ENCODE results near the gene SLC41A1. TPM values are rescaled to one million over a fixed set of nuclear protein-coding genes. Genes with fewer than 3 reads are reported as not detected.
"Not testable (repeated sequence)": the region's sequence is repeated elsewhere in the genome, so short reads cannot be mapped to it uniquely, and the experiment has no call there.

Gene SLC41A1
- total RNA-seq (10 to 100 TPM; 23.8 to 26.4 TPM), total RNA-seq (28.1 to 70.7 (median 44.0) reads per million in 172 experiments)
- 16.7 TPM for polyA plus RNA-seq (2013, experiment 1 of 2)
- polyA plus RNA-seq (2013, experiment 2 of 2), result 17.7 TPM

- no peaks in the 10 kb centered on the region for H3K9me3 ChIP-seq (ENCODE audit: control insufficient read depth in 1 of 2, insufficient read depth in 1 of 2, low read length in 2 of 2)
- intact Hi-C loops (cut with DNase I, micrococcal nuclease), result loop anchor here (1.0 to 2.0 kb wide), 5 partner anchors 36 to 182 kb away; partner anchors contain the start of genes NUCKS1 (in 1 of the 2) and RAB29 (in 1 of the 2)
- TF ChIP-seq, protein P1, sequence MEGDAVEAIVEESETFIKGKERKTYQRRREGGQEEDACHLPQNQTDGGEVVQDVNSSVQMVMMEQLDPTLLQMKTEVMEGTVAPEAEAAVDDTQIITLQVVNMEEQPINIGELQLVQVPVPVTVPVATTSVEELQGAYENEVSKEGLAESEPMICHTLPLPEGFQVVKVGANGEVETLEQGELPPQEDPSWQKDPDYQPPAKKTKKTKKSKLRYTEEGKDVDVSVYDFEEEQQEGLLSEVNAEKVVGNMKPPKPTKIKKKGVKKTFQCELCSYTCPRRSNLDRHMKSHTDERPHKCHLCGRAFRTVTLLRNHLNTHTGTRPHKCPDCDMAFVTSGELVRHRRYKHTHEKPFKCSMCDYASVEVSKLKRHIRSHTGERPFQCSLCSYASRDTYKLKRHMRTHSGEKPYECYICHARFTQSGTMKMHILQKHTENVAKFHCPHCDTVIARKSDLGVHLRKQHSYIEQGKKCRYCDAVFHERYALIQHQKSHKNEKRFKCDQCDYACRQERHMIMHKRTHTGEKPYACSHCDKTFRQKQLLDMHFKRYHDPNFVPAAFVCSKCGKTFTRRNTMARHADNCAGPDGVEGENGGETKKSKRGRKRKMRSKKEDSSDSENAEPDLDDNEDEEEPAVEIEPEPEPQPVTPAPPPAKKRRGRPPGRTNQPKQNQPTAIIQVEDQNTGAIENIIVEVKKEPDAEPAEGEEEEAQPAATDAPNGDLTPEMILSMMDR (IDR thresholded peaks at IDR 0.05), result no peak
- DNase-seq (peak; percentile 85 to 97 (median 90)), ATAC-seq (ENCODE audit: poor library complexity) (peak; percentile 95)
- H3K36me3 ChIP-seq (ENCODE audit: insufficient read depth, low read length), result peaks cover 7% of the 10 kb centered on the region
- H3K9me3 Mint-ChIP-seq, result no peaks in the 10 kb centered on the region
- H3K4me1 Mint-ChIP-seq (ENCODE audit: low read depth), result peaks cover 60% of the 10 kb centered on the region
- peak within 1 kb of the TSS; percentile 97 for H3K4me3 ChIP-seq (ENCODE audit: low read length)
- H3K27me3 Mint-ChIP-seq, result no peaks in the 10 kb centered on the region
- no peaks in the 10 kb centered on the region for H3K27me3 ChIP-seq (ENCODE audit: control insufficient read depth in 1 of 2, insufficient read depth in 2 of 2, low read length in 2 of 2)
- H3K27ac ChIP-seq (ENCODE audit: low read depth in 1 of 2, low read length in 2 of 2), result peak within 1 kb of the TSS; percentile 19 to 60
- ChIA-PET CTCF (no interaction called here), POLR2A (interaction anchor here (0.6 to 2.9 kb wide), 6 partner anchors 8 to 64 kb away, joined by 3 to 21 read pairs (median 8); partner anchors contain the start of genes NUCKS1, PM20D1 and RAB29)
- peak within 1 kb of the TSS; percentile 85 for H3K27ac Mint-ChIP-seq
- H3K36me3 Mint-ChIP-seq (ENCODE audit: low read depth), result peaks cover 43% of the 10 kb centered on the region
- peaks cover 53% of the 10 kb centered on the region for H3K4me1 ChIP-seq (ENCODE audit: insufficient read depth, low read length)
- peak within 1 kb of the TSS; percentile 97 for H3K4me3 Mint-ChIP-seq
Measured at GRCh38 chr1:205812878-205813754, at the start of gene SLC41A1. SLC41A1 (minus strand) TSS chr1:205813198; CDS start chr1:205810441, 2,757 bp downstream.

DNA sequence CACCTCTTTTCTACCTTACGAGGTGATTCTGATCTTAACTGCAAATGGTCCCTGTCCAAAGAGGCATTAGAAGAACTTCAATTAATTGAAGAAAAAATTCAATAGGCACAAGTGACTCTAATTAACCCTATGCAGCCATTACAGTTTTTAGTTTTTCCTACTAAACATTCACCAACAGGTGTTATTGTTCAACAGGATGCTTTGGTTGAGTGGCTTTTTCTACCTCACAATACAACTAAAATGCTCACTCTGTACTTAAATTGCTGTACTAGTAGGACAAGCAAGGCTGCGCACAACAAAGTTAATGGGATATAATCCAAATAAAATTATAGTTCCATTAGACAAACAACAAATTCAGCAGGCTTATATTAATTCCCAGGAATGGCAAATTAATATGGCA, 48.5 kb upstream of the SLC41A1 start:
- no peak overlapping the region for H3K27ac ChIP-seq (ENCODE audit: low read depth in 1 of 2, low read length in 2 of 2)
- ATAC-seq (ENCODE audit: poor library complexity) (no peak), DNase-seq (no peak)
- H3K4me1 ChIP-seq (ENCODE audit: insufficient read depth, low read length), result no peaks in the 10 kb centered on the region
- Mint-ChIP-seq H3K27me3 (no peaks in the 10 kb centered on the region), H3K9me3 (peaks cover 4% of the 10 kb centered on the region), H3K4me3 (no peak overlapping the region), H3K4me1 (ENCODE audit: low read depth) (no peaks in the 10 kb centered on the region), H3K27ac (no peak overlapping the region), H3K36me3 (ENCODE audit: low read depth) (no peaks in the 10 kb centered on the region)
- no peak overlapping the region for H3K4me3 ChIP-seq (ENCODE audit: low read length)
- TF ChIP-seq, protein P1 (IDR thresholded peaks at IDR 0.05), result no peak
- intact Hi-C loops (cut with DNase I, micrococcal nuclease), result no loop called here
- H3K27me3 ChIP-seq (ENCODE audit: control insufficient read depth in 1 of 2, insufficient read depth in 2 of 2, low read length in 2 of 2), result no peaks in the 10 kb centered on the region
- H3K36me3 ChIP-seq (ENCODE audit: insufficient read depth, low read length), result no peaks in the 10 kb centered on the region
- POLR2A ChIA-PET, result no interaction called here
- H3K9me3 ChIP-seq (ENCODE audit: control insufficient read depth in 1 of 2, insufficient read depth in 1 of 2, low read length in 2 of 2), result no peaks in the 10 kb centered on the region
- CTCF ChIA-PET, result no interaction called here

DNA sequence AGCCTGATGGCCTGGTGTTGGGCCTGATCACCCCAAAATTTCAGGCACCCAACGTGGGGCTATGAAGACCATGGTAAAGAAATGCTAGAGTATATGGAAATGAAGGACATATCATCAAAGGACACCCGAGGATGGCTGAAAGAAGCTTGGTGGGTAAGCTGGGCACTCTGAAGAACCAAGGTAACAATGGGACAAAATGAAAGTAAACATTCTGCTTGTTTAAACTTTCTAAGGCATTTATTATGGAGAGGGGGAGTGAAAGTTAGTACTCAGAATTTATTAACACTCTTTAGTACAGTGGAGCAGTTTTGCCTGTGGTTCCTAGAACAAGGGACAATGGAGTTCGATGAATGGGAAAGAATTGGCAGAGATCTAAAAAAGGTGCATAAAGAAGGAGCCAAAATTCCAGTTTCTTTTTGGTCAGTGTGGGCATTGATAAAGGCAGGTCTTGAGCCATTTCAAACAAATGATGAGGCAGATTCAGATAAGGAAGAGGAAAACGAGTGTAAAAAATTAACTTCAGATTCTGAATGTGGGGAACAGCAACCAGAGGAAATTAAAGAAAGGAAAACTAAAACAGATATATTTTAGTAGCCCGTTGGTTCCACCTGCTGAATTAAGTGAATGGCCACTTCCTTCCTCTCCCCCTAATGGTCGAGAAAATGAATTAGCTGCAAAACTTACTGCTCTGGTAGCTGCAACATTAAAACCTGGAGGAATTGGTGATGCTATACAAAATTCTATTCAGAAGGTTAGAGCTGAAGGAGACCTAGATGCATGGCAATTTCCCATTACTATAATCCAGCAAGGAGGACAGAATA, 45.4 kb upstream of the SLC41A1 start:
- no peaks in the 10 kb centered on the region for H3K36me3 Mint-ChIP-seq (ENCODE audit: low read depth)
- no peaks in the 10 kb centered on the region for H3K36me3 ChIP-seq (ENCODE audit: insufficient read depth, low read length)
- peaks cover 13% of the 10 kb centered on the region for H3K9me3 Mint-ChIP-seq
- H3K27ac ChIP-seq (ENCODE audit: low read depth in 1 of 2, low read length in 2 of 2), result no peak overlapping the region
- no peaks in the 10 kb centered on the region for H3K4me1 ChIP-seq (ENCODE audit: insufficient read depth, low read length)
- H3K27me3 Mint-ChIP-seq, result no peaks in the 10 kb centered on the region
- ChIA-PET POLR2A (interaction anchor here (1.4 kb wide), 1 partner anchor 8 kb away, joined by 5 read pairs; the partner anchor contains the start of gene PM20D1), CTCF (no interaction called here)
- TF ChIP-seq, protein P1 (IDR thresholded peaks at IDR 0.05), result no peak
- H3K27ac Mint-ChIP-seq, result no peak overlapping the region
- H3K9me3 ChIP-seq (ENCODE audit: control insufficient read depth in 1 of 2, insufficient read depth in 1 of 2, low read length in 2 of 2), result no peaks in the 10 kb centered on the region
- no peaks in the 10 kb centered on the region for H3K4me1 Mint-ChIP-seq (ENCODE audit: low read depth)
- DNase-seq, result no peak
- no peak overlapping the region for H3K4me3 ChIP-seq (ENCODE audit: low read length)
- intact Hi-C loops (cut with DNase I, micrococcal nuclease), result no loop called here
- no peak overlapping the region for H3K4me3 Mint-ChIP-seq
- no peak for ATAC-seq (ENCODE audit: poor library complexity)
- no peaks in the 10 kb centered on the region for H3K27me3 ChIP-seq (ENCODE audit: control insufficient read depth in 1 of 2, insufficient read depth in 2 of 2, low read length in 2 of 2)

DNA sequence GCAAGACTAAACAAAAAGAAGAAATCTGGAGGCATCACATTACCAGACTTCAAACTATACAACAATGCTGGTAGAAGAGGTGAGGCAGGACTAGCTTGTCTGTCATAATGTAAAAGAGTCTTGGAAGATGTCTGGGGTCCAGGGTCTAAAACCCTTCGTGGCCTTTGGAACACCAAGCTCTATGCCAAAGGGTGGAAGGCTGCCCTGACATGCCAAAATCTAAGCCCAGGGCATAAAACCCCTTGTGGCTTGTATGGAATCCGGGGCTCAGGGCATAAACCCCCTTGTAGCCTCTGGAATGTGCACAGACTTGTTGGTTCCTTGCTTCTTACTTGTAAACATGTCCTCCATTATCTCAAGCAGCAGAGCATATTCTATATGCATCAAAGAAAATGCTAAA, 44.5 kb upstream of the SLC41A1 start:
- CTCF ChIA-PET, H3K4me3 Mint-ChIP-seq: not testable (repeated sequence)

More for the DNA sequence above, 44.5 kb upstream of the SLC41A1 start:
- DNase-seq; H3K27ac ChIP-seq (ENCODE audit: low read depth in 1 of 2, low read length in 2 of 2); H3K27me3 ChIP-seq (ENCODE audit: control insufficient read depth in 1 of 2, insufficient read depth in 2 of 2, low read length in 2 of 2); H3K36me3 Mint-ChIP-seq (ENCODE audit: low read depth); H3K27me3 Mint-ChIP-seq; H3K4me1 ChIP-seq (ENCODE audit: insufficient read depth, low read length); H3K4me1 Mint-ChIP-seq (ENCODE audit: low read depth); ATAC-seq (ENCODE audit: poor library complexity); H3K27ac Mint-ChIP-seq; POLR2A ChIA-PET; H3K9me3 ChIP-seq (ENCODE audit: control insufficient read depth in 1 of 2, insufficient read depth in 1 of 2, low read length in 2 of 2); intact Hi-C loops (cut with DNase I, micrococcal nuclease); H3K4me3 ChIP-seq (ENCODE audit: low read length); H3K36me3 ChIP-seq (ENCODE audit: insufficient read depth, low read length): not testable (repeated sequence)
- H3K9me3 Mint-ChIP-seq, result peaks cover 13% of the 10 kb centered on the region
